ENCODE results near the gene NEURL4.
"Not testable (repeated sequence)": the region's sequence is repeated elsewhere in the genome, so short reads cannot be mapped to it uniquely, and the experiment has no call there.

The NEURL4 gene

DNA sequence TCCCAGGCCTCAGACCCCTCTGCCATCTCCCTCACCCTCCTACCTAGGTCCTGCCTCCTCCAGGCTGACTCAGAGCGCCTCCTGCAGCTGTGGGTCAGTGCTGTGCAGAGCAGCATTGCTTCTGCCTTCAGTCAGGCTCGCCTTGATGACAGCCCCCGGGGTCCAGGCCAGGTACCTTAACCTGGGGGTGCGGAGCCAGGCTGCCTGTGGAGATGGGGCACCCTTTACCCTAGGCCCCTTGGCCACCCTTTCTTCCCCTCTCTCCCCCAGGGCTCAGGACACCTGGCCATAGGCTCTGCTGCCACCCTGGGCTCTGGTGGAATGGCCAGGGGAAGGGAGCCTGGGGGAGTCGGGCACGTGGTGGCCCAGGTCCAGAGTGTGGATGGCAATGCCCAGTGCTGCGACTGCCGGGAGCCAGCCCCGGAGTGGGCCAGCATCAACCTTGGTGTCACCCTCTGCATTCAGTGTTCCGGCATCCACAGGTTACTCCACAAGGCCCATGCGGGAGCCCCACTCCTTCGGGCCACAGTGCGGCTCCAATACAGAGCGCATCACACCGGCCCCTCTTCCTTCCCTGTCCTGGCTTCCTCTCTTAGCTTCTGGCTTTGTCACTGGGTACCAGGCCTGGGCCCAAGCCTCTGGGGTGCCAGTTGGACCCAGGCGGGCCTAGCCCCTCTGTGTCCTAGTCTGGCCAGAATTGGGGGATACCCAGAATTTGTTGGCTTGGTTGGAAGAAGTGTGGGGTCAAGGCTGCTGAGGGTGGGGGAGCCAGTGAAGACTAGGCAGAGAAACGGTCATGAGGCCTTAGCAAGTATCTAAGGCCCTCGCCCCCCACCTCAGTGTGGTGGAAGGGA, 17.9 kb upstream of the NEURL4 start:
- DNase-seq = no peak

DNA sequence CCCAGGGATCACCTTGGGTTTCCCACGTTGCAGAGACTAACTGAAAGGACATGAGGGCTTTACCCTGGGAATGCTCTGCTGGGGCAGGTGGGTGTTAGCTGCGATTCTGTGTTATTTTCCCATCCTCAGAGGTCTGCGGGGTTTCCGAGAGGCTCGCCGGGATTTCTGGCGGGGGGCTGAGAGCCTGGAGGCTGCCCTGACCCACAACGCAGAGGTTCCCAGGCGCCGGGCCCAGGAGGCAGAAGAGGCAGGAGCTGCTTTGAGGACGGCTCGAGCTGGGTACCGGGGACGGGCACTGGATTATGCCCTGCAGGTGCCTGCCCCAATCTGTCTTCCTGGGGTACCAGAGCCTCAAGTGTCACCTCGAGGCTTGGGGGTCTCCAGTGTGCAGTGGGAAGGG, 14.1 kb upstream of the NEURL4 start:
- DNase-seq = no peak

DNA sequence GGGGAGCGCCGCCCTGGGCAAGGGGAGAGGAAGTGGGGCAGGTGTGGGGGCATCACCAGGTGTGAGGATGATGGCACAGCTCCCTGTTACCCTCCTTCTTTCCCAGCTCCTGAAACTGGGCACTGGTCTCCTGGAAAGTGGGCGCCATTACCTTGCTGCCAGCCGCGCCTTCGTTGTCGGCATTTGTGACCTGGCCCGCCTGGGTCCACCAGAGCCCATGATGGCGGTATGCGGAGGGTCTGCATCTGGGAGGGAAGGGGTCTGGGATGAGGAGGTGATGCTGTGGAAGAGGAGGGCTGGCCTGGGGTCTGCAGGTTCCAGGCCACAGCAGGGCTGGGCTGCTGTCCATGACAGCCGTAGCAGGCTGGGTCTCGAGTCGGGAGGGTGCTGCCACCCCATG, 12.7 kb upstream of the NEURL4 start:
- DNase-seq = no peak

DNA sequence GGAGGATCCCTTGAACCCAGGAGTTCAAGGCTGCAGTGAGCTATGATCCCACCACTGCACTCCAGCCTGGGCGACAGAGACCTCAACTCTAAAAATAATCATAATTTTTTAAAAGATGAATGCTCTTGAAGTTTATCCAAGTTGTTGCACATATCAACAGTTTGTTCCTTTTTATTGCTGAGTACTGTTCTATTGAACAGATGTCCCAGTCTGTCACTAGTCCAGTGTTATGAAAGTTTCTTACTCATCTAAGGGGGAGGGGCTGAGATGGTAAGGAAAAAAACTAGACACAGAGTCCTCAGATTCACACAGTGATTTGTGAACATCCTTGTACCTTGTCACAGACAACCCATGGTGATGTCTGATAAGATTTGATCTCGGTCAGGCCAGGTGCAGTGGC, 11.0 kb upstream of the NEURL4 start:
- no peak for DNase-seq

DNA sequence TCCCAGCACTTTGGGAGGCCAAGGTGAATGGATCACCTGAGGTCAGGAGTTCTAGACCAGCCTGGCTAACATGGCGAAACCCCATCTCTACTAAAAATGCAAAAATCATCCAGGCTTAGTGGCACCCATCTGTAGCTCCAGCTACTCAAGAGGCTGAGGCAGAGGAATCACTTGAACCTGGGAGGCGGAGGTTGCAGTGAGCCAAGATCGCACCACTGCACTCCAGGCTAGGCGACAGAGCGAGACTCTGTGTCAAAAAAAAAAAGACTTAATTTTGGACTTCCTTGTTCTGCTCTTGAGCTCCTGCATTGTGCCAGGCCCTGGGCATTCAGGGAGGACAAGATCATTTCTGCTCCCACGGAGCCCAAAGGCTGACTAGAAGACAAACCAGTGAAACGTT, 8.5 kb upstream of the NEURL4 start:
- not testable (repeated sequence) for DNase-seq

DNA sequence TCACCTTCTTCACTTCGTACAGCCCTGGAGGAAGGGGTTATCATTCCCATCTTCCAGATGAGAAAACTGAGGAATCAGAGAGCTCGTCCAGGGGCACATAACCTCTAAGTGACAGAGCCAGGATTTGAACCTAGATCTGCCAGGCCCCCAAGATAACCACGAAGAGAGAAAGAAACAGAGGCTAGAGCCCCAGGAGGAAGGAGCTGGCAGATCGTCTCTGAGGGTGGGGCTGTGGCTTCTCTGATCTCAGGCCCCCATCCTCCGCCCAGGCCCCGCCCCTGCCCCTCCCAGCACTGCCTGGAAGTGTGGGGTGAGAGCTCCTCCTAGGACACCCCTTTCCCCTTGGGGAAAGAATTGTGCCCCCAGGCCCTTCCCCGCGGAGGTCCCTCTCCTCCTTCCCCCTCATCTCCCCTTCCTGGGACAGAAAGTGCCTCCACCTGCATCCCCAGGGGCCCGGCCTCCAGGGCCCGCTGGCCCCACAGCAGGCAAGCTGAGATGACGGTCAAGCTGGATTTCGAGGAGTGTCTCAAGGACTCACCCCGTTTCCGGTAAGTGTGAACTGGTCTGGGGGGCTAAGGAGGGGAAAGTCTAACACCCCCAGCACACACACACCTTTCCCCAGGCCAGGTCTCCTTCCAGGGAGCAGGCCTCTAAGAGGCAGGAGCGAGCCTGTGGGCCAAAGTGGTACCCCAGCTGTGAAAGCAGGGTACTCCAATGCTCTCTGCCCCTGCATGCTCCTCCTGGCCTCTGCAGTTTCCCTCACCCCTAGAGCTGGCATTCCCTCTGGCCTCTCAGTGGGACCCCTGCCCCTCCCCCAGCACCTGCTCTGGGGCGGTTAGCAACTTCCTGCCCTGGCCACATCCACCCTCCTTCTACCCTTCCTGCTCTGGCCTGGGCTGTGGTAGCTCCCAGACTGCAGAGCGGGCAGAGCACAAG, 7.4 kb upstream of the NEURL4 start, which contains the start of gene ACAP1:
Gene ACAP1, plus strand, starts transcription at position 290 of the 936 bp plus-strand sequence. Its CDS starts 206 bp downstream, at position 496.
- DNase-seq = peak; percentile 84 to 87

DNA sequence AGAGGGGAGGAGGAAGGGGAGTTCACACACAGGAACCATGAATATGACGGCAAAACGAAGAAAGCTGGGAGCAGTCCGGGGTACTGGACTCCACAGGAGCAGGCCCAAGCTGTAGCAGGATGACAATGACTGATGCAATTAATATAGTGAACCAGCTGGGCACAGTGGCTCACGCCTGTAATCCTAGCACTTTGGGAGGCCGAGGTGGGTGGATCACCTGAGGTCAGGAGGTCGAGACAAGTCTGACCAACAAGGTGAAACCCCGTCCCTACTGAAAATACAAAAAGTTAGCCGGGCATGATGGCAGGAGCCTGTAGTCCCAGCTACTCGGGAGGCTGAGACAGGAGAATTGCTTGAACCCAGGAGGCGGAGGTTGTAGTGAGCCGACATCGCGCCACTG, 6.6 kb upstream of the NEURL4 start:
- not testable (repeated sequence) for DNase-seq

DNA sequence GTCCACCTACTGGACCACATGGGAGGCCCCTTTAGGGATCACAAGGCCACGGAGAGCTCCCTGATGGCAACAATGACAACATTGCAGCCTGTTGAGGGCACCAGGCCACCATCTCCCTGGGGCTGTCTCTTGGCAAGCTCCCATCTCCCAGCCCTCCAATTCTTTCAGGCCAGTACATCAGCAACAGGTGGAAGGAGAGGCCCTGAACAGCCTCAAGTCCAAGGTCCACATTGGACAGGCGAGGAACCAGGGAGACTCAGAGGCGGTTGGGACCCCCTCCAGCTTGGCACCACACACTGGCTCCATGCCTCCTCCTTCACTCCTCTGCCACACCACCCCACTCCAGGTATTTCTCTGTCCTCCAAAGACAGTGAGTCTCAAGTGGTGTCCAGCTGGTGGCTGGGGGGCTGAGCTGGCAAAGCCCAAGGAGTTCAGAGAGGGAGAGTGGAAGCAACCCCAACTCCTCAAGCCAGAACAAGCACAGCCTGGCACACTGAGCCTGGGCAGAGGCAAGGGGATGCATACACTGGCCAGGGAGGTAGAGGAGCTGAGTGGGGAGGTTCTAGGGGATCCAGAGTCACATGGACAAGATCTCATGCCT, 5.9 kb upstream of the NEURL4 start:
- no peak for DNase-seq

DNA sequence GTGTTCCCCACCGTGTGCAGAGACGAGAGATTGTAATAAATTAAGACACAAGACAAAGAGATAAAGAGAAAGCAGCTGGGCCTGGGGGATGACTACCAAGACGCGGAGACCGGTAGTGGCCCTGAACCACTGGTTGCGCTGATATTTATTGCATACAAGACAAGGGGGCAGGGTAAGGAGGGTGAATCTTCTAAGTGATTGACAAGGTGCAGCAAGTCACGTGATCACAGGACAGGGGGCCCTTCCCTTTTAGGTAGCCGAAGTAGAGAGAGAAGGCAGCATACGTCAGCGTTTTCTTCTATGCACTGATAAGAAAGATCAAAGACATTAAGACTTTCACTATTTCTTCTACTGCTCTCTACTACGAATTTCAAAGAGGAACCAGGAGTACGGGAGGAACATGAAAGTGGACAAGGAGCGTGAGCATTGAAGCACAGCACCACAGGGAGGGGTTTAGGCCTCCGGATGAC, 3.5 kb upstream of the NEURL4 start:
- peak; percentile 50 to 74 for DNase-seq

DNA sequence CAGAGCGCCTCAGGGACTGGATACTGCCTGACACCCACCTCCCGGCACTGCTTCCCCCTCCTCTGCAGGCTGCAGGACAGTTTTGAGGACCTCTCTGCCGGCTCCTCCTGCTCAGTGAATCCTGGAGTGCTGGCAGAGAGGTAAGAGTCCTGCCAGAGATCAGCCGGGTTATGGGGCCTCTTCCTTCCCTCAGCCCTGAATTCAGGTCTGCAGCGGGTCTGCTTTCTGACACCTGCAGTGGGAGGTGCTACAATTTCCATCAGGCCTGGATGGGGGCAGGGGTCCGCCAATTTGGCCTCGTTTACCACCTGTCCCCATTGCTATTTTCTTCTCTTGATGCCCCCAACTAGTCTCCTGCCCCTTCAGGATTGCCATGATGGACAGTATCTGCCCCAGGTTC, 3.0 kb upstream of the NEURL4 start:
- no peak for DNase-seq

DNA sequence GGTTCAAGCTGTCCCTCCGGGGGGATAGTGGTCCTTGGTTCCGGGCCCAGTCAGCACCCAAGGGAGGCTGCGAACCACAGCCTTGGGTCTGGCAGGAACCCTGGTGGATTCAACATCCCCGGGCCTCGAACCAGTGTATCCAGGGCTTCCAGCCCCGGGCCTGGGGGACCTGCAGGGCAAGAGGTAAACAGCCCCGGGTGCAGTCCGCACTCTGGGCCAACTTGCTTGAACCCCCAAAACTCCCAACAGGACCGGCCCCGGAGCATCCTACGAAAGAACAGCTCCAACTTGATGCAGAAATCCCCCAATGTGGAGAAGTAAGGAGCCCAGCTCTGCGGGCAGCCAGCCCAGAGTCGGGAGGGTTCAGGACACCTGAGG, 1.5 kb upstream of the NEURL4 start:
- no peak for DNase-seq

DNA sequence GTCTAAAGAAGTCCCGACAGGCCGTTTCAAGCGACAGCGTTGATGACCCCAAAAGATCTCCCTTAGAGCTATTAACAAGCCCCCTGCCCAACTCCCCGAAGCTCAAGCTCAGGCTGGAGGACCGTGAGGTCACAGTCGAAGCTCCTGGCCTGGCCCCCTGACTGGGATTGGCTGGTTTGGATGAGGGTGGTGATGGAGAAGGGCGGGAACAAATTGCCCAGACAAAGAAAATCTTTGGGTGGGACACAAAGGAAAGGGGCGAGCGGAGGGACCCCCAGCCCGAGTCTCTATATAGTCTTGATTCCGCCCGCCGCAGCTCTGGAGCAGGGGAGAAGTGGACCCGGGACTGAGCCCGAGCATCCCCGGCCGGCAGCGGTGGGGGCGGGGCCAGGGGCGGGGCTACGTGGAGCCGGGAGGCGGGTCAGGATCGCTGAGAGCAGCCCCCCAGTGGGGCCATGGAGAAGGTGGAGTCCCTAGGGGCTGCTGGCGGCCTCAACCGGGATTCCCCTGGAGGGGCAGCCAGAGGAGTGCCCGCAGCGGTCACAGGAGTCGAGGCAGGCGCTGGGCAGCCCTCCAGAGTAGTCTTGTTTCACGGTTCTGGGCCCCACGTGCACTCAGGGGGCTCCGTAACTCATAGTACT, 982 bp upstream of the NEURL4 start:
- peak; percentile 83 to 86 for DNase-seq

DNA sequence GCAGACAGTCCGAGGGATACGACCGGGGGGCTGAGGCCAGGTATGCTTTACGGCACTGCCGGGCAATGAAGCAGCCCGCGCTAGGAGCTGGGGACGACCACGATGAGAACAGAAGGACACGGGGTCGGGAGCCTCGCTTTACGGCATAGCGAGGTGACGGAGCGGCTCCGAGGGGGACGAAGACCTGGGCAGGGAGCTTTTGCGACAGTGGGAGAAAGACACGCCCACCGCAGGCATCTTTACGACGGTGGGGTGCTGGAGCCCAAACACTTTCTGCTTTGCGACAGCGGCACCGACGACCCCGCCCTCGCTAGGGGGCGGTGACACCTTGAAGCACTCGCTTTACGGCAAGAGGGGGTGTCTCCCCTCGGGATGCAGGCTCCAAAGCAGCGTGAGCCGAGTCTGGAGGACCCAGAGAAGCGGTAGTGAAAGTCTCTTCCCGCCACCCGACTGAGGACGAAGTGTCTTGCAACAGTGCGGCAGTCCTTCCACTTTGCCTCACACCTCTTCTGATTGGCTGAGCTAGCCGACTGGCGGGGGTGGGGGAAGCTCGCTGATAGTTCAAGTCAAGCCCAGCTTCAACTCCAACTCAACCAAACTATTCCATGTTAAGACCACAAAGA, 350 bp upstream of the NEURL4 start:
- peak; percentile 98 for DNase-seq

DNA sequence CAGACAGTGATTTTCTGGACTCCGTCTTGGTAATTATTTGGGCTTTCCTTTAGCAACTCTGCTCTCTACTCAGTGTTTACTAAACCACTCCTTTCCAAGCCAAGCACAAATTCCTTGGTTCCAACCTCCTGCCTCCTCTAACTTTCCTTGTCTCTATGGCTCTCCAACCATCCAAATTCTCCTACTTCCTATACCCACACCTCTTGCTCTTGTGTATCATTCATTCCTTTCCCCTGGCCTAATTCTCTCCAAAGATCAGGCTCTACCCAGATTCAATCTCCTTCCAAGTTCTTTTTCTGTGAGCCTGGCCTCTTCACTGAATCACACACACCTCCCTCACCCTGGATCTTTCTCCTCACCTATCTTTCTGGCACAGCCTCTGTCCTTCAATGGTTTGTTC, 1.1 kb downstream of the NEURL4 start:
- no peak for DNase-seq

DNA sequence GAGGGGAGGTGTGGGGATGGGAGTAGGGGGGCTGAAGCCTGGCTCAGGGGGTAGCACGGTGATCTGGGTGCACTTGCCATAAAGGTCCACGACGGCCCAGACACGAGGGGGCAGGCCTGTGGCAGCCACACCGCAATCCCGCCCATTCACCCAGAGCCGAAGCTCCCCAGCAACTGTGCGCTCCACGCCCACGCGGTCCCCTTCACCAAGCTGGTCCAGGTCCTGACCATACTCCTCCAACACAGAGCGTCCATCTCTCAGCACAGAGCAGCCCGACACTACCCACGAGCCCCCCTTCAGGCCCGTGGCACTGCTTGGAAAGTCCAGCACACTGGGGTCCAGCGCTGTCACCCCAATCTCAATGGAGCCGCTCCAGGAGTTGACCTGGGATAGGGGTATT, 1.6 kb downstream of the NEURL4 start:
- DNase-seq = no peak

DNA sequence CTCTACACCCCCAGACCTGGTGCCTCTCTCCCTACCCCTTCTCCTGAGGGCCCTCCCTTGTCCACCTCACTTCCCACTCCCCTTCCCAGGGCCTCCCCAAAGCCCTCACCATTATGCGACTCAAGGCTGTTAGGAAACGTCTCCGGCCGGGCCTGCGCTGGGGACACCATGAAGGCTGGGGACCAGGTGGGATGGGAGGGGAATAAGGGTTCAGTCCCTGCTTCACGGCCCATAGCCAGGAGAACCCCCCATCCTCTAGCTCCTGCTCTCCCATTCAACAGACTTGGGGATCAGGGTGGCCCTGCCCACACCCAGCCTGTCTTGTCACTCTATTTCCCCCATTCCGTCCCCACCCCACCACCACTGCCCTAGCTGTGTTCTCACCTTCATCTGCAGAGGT, 2.1 kb downstream of the NEURL4 start:
- no peak for DNase-seq

DNA sequence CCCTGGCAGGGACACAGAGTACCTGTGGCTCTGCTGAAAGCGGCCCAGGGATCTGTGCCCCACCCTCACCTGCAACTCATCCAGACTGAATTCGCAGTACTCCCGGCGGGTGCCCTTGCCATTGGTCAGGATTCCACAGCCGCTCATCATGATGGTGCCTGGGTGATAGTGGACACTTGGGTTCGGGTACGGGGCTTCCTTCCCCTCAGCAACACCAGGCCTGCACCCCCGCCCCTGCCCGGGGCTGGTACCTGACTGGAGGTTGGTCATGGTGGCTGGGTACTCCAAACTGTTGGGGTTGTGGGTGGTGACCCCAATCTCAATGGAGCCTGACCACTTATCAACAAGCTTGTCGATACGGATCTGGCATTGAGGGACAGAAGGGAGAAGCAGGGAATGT, 2.9 kb downstream of the NEURL4 start:
- no peak for DNase-seq

DNA sequence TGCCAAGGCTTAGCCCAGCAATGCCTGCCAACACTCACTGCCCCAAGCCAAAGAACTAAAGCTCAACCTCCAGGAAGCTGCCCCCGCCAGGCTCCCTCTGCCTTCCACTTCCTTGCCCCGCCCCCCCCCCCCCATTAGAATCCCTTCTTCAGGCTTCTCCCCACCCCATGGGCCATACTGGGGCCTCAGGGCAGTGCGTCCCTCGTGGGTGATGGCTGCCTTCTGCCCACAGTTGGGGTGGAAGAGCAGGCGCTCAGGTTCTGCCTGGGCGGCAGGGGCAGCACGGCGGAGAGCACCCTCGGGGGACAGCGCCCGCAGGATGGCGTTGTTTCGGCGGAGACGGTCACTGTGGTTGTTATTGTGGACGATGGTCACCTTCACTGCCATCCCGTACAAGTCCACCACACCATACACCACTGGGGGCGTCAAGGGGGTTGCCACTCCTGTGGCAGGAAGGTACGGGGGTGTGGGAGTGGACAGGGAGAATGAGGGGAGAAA, 4.1 kb downstream of the NEURL4 start:
- no peak for DNase-seq

DNA sequence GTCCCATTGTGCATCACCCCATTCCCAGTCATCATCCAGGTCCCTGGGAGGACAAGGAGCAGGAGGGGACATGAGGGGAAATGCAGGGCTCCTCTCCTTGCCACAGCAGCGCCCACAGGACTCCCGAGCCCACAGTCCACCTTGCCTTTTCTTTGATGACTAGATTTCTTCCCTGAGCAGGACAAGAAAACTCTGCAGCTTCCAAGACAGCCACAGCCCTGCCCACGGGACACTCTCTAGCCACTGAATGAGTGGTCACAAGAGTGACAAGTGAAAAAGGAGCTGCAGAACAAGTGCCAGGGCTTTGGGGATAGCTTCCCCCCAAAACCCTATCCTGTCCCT, 4.7 kb downstream of the NEURL4 start:
- no peak for DNase-seq

DNA sequence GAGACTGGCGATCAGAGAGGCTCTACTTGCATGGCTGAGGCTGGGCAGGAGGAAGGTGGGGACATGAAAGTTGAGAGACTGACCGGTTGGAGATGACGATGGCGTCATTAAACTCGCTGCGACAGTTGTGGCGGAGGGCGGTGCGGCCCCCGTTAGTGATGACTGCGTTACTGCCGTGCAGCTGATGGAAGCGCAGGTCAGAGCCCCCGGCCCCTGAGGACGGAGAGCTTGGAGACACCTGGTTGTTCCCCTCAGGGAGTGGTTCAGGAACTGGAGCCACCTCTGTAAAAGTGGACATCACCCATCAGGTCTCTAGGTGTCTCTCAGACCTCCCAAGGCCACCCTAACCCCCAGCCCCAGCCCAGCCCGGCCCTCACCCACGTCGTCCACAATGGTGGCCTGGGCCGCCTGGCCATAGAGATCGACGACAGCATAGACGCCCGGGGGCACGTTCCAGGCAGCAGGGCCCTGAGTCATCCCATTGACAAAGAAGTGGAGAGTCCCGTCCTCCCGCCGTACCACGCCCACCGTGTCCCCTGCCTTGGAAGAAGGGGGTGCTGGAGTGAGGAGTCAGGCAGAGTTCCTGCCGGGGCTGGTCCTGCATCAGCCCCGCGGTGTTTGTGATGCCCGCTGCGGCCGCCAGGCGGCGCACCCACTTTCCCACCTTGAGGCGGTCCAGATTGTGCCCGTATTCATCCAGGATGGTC, 5.3 kb downstream of the NEURL4 start:
- DNase-seq = peak; percentile 57 to 70

DNA sequence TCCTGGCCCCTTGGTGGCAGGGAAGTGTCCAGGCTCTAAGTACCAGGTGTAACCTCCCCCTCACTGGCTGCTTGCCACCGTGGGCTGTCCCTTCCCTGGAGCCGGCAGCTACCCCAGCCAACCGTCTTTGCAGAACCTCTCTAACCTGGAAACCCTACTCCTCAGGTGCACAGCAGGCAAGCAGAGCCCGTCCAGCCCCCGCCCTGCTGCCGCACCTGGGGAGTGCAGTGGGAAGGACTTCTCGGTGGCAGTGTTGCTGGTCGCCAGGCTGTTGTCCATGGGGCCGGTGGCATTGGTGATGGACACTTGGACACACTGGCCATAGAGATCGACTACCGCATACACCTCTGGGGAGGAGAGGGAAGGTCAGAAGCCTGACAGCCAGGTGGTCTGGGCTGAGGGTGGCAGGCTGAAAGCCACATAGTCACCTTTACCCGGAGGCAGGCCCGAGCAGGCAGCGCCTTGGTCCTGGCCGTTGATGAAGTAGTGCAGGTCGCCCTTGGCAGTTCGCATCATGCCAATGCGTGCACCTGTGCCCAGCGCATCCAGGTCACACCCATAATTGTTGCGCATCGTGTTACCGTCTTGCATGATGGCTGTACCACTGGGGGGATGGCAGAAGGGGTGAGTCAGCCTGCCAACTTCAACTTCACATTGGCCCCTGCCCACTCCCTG, 6.5 kb downstream of the NEURL4 start:
- DNase-seq = no peak
